ACHN (cell line): ENCODE measurements around the gene FCHSD2.

Experiments
- DNase-seq: peaks from one replicate; pipeline ENCODE4 v3.0.0-alpha.2; 2015
- in situ Hi-C: cut with HindIII; loops from 2 replicates; pipeline ENCODE4 v1.10.0; 2017; ENCODE audit warnings: low sequenced_read_pairs, low pct_ligation_motif_present, low pct_unique_long_range_greater_than_20kb

Gene FCHSD2

GRCh38 chr11:73174495-73174791 lies 32.3 kb upstream of the FCHSD2 start:
- in situ Hi-C loops = no loop called here
- DNase-seq = no peak

GRCh38 chr11:73173755-73174494 lies 31.8 kb upstream of the FCHSD2 start:
- in situ Hi-C loops = no loop called here
- DNase-seq = no peak

- in situ Hi-C loops = no loop called here
- no peak for DNase-seq
Measured at GRCh38 chr11:73172992-73173656, 31.0 kb upstream of the FCHSD2 start.

DNA sequence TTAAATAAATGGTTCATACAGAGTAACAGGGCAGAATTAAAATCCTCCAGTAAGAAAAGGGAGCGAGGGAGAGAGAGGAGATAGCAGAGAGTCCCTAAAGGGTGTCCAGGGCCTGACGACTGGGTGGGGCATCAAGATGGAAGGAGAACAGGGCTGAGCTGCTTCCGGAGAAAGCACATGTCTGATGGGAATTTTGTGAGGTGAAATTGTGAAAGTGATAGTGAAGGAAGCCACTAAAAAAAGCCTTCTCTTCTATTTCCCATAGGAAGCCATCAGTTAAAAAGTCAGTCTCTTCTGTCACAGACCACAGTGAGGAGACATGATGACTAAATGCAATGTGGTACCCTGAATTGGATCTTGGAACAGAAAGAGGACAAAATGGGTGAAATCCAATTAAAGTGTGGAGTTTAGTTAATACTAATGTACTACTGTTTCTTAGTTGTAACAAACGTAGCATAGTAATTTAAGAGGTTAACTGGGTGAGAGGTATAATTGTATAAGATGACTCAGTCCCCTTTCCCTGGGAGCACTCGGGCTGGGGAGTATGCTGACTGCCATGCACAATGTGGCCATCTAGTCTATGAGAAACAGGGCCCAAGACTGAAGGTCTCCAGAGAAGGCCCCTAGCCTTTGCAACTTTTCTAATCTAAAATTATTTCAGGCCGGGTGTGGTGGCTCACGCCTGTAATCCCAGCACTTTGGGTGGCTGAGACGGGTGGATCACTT lies 29.5 kb upstream of the FCHSD2 start:
- in situ Hi-C loops = no loop called here
- DNase-seq = no peak

GRCh38 chr11:73170140-73170539 lies 28.0 kb upstream of the FCHSD2 start:
- in situ Hi-C loops = no loop called here
- no peak for DNase-seq

GRCh38 chr11:73168925-73169579 lies 26.9 kb upstream of the FCHSD2 start:
- in situ Hi-C loops = no loop called here
- DNase-seq = no peak

DNA sequence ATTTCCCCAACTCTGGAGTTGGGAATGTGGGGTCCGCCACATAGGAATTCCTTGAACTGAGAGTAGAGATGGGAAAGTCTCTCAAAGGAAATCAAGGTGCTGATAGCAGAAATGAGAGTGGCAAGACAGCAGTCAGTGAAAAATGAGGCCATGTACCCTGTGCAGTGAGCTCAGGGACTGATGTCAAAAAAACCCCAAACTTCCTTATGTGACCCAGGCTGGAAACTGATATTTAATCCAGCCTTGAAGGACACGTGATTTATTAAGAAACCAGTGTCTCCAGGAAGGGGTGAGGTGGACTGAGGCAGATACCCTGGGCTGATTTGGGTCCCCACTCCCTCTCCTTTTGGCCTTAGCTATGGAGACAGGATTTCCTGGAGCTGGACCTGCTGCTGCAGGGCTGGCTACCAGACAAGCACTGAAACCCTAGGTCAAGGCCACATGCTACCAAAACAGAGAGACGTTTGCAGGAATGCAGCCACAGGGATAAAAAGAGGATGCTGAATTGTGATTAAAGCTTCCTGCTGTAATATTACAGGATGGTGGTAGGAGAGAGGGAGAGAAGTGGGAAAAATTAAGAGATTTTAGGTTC lies 25.3 kb upstream of the FCHSD2 start:
- in situ Hi-C loops = no loop called here
- DNase-seq = no peak

GRCh38 chr11:73164803-73165540 lies 22.9 kb upstream of the FCHSD2 start:
- in situ Hi-C loops = no loop called here
- no peak for DNase-seq

- in situ Hi-C loops = no loop called here
- DNase-seq = no peak
Measured at GRCh38 chr11:73163638-73164174, 21.6 kb upstream of the FCHSD2 start.

GRCh38 chr11:73162196-73162740 lies 20.1 kb upstream of the FCHSD2 start:
- in situ Hi-C loops = no loop called here
- DNase-seq = no peak

DNA sequence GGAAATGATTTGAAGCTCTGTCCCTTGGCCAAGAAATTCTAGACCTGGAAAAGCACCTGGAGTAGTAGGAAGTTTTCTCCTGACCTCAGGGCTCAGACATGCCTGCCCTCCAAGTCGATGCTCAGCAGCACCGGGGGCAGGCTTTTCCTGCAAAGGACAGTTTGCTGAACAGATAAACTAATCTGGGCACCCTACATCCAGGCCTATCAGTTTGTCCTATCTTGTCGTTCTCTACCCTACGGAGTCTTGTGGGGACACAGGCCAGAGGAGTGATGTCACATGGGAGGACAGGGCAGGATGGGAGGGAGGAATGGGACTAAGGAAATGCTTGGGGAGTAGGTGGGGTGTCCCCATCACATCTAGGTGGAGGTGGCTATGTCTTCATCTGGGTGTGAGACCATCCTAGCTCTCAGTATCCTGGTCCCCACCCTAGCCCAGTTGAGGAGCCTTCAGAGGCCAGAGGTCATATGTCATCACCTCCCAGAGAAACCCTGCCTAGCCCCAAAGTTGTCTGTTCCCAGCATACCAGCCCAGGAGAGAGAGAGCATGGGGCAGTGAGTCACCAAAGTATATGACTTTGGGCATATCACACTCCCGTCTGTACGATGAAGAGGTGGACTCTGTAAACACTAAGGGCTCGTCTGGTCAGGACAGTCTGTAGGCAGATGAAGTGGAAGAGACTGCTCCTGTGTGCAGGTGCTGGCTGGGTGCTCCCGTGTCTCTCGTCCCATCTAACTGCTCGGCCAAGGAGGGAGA lies 18.1 kb upstream of the FCHSD2 start:
- no peak for DNase-seq
- in situ Hi-C loops = no loop called here

DNA sequence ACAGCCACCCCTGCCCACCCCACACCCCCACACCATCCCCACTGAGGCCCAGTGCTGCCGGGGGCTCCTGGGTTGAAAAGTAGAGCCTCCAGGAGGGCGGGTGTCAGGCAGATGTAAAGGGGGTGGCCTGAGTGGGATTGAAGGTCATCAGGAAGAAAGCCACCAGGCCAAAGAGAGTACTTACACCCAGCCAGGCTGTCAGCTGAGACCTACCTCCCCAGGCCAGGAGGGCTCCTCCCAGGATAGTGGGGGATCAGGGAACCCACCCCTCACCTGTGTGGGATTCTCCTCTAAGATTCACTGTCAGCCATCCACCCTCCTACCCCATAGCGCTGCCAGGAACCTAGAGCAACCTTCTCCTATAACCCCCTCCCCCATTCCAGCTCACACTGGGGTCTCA lies 17.2 kb upstream of the FCHSD2 start:
- no peak for DNase-seq
- in situ Hi-C loops = no loop called here

DNA sequence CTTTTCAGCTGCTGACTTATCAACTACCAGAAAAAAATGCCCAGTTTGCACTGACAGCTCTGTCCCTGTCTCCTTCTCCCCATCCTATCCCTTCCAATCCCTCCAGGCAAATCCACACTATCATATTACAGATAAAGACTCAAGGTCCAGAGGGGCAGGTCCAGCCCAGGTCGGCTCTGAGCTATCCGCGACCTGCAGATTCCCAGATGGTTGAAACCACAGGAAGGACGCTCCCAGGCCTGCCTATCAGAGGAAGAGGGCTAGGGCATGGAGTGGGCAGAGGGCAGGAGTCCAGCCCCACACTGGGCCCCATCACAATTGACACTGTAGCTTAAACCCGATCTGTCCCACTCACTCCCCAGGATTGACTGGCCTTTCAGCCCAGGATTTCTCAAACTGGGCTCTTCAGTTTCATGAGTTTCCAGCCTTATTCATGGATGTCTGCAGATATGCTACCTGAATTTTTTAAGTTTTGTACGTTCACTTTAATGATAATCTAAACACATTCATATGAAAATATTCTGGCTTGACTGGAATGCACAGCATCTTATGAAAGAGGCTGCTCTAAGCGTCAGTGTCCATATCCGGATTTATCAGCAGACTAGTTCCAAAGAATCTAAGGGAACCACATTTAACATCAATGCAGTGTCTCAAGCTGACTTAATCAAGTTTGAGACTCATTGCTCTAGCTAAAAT lies 16.4 kb upstream of the FCHSD2 start:
- in situ Hi-C loops = no loop called here
- no peak for DNase-seq

DNA sequence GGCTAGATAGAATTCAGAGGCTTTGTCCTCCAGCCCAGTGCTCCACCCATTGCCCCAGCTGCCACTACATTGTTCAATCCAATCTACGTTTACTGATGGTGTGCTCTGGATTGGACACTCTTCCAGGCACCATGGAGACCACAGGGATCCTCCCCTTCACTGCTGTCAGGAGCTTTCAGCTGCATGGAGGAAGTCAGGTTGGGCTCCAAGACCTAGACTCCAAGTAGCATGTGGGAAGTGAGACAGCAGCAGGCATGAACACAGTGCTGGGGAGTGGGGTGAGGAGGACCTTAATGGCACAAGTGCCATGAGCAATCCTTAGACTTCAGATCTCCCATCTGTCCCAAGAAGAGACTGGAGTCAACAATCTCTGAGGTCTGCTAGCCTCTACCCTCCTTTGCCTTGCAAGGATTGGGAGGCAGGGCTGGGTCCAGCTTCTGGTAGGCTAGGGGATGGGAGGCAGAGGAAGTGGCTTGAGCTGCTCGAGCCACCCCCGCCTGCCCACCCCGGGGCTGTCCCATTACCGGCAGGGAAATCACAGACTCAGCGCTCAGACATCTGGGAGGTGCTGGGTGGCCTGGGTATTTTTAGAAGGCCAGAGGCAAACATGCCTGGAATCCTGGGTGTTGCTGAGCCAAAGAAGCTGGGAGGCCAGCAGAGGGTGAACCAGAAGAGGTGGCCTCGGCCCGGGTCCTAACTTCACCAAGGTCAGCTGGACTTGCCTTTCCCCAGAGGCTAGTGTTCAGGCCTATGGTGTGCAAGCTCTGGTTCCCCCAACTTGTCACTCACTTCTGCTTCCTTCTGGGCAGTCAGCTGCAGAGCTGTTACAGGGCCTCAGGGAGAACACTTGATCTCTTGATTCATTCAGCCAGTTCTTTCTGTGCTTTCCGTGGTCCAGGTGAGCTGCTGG lies 15.2 kb upstream of the FCHSD2 start:
- no peak for DNase-seq
- in situ Hi-C loops = no loop called here

DNA sequence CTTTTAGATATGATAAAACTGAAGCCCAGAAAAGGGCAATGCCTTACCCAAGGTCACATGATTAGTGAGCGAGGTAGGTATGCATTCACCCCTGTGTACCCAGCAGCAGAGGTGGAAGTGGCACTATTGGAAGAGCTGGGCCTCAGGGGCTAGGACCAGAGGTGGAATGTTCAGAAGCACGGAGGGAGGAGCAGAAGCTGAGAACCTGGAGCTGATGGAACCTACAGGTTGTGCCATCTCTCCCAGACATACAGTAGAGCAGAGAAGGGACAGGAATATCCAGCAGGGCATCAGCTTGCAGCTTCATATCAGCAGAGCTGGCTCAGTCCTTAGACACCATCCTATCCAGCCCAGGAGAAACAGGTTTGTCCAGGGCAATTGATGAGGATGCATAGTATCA lies 14.6 kb upstream of the FCHSD2 start:
- in situ Hi-C loops = no loop called here
- DNase-seq = no peak

GRCh38 chr11:73156114-73156513 lies 14.0 kb upstream of the FCHSD2 start:
- in situ Hi-C loops = no loop called here
- no peak for DNase-seq
